ENCODE measurements around the gene LCORL.
"Not testable (repeated sequence)": the region's sequence is repeated elsewhere in the genome, so short reads cannot be mapped to it uniquely, and the experiment has no call there.

The LCORL gene

DNA sequence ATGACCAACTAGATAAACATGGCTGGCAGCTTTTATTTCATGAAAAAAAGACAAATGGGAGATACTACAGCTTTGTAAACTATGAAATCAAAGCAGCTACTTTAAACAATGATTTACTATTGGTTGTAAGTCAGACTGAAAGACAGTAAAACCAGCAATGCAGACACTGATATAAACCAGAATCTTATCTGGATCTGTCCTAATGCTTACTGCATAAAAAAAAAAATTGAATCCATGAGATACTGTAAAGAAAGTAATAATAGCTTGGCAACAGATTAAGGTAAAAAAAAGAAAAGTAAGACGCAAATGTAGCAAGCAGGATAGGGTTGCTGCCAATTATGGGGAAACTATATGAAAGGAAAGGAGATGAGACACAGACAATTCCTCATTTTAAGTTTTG, 7.3 kb downstream of the LCORL start:
- DNase-seq: no peak

DNA sequence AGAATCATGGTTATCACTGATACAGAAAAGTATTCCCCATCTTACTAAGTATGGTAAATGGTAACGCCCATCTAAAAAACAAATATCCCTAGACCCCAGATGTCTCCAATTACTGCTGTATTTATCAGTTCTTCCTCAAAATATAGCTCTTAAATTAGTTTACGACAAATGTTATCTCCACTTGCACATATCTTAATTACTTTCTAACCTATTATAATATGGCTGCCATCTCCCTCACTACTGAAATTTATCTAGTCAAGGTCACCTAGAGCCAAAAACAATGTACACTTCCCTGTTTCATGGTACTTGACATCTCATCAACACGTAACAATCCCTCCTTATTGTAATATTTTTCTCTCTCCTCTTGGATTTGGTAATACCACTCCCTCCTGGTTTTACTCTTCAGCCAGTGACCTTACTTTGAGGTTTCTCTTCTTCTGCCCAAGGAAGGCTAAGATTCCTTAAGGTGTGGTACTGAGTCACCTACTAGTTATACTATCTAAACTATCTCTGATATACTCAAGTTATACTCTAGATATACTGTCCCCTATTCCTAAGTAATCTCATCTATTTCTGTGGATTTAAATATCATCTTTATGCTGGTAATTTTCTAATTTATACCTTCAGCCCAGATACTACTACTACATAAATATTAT, 8.6 kb downstream of the LCORL start:
- no peak for DNase-seq

DNA sequence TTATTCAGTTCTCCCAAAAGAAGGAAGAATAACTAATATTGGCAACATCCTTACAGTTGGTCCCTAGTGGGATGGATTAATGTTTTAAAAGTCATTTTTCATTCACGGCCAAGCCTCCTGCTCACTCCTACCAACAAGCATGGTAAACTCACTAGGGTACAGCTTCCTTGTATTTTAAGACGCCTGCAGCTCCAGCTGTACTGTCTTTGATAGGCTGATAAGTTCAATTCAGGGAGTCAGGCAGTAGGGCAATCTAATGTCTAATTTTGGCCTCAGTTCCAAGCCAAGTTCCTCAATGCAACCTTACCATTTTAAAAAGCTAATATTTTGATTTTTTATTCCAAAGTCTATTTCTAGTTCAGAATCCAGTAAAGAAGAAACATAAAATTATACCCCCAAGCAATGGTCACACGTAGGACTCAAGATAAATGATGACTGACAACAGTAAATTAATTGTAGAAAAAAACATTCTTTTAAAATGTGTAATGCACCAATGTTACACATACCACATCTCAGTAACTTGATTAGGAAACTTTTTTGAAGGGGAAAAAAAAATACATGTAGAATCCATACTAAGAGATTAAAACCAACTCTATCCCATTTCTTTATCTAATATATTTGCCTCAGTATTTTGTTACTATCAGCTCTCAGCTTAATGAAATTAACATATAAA, 9.3 kb downstream of the LCORL start:
- no peak for DNase-seq

DNA sequence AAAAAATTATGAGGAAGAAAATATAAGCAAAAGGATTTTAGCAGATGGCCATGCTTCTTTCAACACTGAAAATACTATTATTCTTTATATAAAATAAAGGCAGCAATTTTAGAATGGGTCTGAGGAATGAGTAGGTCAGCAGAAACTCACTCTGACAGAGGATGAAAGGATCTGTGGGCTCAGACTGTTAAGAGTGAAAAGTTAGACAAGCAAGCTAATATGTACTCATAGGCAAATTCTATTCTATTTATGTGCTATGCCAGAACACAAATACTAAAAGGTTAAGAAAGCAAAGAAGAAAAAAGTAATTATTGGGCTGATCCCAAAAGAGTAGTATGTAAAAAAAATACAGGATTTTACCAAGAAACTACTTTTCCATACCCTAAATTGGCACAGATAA, 13.9 kb downstream of the LCORL start:
- DNase-seq: no peak

DNA sequence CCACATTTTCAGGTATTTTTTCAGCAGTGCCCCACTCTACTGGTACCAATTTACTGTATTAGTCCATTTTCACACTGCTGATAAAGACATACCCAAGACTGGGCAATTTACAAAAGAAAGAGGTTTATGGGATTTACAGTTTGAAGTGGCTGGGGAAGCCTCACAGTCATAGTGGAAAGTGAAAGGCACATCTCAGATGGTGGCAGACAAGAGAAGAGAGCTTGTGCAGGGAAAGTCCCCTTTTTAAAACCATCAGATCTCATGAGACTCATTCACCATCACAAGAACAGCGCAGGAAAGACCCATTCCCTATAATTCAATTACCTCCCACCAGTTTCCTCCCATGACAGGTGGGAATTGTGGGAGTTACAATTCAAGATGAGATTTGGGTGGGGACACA, 15.1 kb downstream of the LCORL start:
- not testable (repeated sequence) for DNase-seq

DNA sequence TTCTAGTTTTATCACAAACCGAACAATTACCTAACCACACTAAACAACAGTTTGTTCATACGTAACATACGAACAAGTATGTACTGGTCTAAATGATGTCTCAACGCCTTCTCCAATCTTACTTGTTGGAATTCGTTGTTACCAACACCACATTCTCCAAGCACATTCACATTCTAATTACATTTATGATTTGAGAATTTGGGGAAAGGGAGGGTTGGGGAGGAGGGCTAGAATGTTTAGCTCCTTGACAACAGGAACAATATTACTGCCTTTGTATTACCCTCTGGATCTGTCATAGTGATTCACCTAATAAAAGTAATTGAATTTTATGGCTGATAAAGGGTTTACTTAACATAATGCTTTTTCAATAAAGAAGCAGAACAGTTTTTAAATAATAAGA, 24.4 kb downstream of the LCORL start:
- no peak for DNase-seq

DNA sequence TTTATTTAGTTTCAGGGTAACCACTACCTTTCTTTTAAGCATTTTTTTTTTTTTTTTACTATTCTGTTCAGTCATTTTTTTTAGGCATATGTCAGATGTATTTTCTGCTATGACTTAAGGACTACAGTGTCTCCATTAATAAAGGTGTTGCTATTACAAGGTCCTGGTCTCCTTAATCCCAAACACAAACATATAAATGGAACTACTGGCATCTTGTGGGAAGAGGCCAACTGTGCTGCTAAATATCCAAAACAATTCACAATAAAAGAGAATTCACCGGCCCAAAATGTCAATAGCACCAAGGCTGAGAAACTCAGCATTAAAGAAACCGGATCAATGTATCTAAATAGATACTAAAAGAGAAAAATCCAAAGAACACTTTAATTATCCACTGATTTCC, 26.4 kb downstream of the LCORL start:
- DNase-seq: no peak

DNA sequence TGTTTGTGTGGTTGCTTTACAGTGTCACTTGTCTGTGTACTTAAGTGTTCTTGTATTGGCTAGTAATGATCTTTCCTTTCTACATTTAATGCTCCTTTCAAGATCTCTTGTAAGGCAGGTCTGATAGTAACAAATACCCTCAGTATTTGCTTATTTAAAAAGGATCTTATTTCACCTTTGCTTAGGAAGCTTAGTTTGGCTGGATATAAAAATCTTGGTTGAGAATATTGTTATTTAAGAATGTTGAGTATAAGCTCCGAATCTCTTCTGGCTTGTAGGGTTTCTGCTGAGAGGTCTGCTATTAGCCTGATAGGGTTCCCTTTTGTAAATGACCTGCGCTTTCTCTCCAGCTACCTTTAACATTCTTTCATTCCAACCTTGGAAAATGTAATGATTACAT, 35.7 kb downstream of the LCORL start:
- DNase-seq: no peak

DNA sequence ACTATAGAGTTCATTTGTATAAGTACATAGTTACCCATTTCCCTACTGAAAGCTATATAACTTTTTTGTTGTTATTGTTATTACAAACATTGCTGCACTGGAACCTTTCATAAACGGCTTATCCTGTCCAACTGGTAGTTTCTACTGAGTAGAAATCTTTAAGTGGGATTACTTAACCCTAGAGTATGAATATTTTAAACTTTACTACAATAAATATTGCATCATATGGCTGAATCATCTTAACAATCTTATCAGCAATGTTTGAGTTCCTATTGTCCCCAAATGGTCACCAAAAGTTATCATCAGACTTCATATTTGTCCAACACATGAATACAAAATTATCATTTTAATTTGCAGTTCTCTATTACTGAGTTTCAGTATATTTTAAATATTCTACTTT, 40.5 kb downstream of the LCORL start:
- no peak for DNase-seq

DNA sequence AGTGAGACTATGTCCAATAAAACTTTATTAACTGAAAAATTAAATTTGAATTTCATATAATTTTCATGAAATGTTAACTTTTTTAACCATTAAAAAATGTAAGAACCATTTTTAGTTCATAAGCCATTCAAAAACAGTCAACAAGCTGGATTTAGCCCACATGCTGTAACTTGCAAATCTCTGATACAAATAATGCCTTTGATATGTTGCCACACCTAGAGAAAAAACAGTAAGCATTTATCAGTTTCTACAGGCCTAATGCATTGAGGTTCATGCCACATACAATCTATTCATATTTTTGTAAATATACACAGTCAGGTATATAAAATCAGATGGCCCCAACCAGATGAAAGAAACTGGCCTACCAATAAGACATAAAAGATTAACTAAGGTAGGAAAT, 52.8 kb downstream of the LCORL start:
- DNase-seq: no peak

DNA sequence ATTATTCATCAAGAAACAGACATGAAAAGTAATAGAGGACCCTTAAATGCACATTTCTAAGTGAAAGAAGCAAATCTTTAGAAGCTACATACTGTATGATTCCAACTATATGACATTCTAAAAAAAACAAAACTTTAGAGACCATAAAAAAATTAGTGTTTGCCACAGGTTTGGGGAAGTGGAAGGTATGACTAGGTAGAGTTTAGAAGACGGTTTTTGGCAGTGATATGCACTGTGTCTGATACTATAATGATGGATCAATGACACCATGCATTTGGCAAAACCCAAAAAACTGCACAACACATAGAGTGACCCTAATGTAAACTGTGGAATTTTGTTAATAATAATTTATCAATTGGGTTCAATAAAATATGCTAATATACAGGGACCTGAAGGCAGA, 54.5 kb downstream of the LCORL start:
- no peak for DNase-seq

DNA sequence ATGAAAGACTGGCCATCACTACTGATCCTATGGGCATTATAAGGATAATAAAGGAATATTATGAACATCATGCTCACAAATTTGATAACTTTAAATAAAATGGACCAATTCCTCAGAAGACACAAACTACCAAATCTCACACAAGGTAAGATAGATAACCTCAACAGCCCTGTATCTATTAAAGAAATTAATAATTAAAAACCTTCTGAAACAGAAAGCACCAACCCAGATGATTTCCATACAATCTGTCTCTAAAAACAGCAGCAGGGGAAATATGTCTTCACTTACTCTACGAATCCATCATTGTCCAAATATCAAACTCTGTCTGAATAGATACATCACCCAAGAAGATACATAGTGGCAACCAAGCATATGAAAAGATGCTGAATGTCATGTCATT, 55.2 kb downstream of the LCORL start:
- no peak for DNase-seq

DNA sequence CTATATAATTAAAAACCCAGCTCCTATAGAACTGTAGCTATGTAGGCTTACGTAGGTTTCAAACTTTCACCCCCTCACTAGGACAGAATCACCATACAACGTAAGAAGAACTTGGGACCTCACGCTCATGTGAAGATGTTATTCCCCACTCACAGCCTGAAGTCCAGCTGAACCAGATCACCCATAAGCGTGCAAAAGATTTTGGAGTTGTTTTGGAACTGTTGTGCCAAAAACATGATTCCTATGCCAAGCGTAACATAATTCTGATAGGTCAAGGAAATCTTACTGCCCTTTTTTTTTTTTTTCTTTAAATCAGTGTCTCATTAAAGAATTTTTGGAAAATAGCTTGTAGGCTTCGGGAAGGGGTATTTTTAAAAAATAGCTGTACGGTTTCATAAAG, 57.0 kb downstream of the LCORL start:
- no peak for DNase-seq

DNA sequence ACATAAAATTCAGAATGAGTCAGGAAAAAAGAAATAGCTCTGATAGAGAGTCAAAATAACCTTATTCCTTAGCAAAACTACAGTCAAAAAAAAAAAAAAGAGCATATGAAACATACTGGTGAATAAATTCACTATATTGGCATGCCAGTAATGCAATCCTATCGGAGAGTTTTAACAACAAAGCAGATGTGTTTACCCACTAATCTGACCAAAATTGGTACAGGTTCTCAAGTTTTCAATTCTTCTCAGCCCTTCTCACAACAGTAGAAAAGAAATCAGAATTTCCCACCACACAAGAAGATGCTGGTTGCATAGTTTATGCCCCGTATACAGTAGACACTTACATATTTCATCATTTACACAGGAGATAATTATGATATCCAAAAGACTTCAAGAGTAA, 59.4 kb downstream of the LCORL start:
- no peak for DNase-seq

DNA sequence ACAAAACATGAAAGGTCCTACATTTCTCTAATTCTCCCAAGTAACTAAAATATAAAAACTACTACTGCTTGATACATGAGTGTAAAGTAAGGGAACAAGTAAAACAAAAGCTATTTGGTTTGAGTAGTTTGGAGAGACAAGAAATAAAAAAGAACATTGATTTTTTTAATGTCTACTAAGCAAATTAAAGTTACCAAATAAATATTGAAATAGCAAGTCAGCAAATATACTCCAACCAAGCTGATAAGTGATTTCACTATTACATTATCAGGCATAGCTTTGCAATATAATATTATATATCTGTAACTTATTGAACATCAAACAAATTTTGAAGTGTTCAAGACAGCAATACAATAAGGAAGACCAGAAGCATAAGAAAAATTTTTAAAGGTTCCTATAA, 60.3 kb downstream of the LCORL start:
- no peak for DNase-seq

DNA sequence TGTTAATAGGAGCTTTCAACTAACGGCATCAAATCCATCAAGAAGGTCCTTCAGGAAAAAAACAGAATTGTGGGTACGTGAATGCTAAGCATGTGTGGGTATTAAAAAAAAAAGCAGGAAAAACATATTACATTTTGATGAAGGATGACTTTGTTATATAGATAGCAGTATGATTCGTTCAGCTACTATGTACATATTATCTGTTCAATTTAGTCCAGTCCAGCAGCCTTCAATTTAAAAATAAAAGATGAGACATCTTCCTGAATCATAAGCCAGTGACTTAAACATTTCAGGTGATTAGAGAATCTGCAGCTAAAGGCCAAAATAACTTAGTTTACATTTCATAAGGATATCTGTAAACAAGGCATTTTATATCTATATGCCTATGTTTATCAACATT, 63.4 kb downstream of the LCORL start:
- no peak for DNase-seq

DNA sequence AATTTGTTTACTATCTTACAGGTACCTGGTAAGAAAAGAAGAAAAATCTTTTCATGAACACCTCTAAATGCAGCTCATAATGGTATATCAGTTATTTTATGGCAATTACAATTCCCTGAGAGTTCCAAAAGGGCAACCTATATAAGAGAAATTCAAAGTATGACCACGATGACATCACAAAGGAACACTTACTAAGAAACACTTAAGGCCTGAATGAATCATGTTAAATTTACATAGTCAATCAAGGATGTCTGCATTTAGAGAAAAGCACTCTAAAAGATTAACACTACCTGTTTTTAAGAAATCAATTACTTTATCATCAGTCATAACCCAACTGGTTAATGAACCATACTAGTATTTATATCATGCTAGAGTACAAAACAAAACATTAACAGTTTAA, 63.9 kb downstream of the LCORL start:
- no peak for DNase-seq

DNA sequence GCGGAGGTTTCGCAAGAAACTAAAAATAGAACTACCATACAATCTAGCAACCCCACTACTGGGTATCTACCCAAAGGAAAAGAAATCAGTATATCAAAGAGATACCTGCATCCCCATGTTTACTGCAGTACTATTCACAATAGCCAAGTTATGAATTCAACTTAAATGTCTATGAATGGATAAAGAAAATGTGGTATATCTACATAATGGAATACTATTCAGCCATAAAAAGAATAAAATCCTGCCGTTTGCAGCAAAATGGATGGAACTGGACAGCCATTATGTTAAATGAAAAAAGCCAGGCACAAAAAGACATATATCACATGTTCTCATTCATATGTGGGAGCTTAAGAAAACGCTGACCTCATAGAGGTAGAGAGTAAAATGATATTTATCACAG, 65.3 kb downstream of the LCORL start:
- no peak for DNase-seq

DNA sequence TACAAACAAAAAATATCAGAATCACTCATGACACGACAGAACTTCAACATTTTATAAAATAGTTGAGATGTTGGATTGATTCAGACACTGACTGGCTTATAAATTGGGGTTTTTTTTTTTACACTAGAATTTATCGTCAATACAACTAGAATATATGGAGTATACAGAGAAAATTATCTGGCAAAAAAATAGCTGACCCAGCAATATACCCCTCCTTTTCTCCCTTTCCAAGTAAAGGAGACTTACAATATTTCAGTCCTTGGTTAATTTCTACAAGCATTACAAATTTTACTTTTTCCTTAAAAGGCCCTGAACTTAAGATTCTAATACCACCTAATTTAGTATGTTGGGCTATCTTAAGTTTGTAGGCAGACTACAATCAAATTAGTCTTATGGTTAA, 76.3 kb downstream of the LCORL start:
- DNase-seq: no peak

DNA sequence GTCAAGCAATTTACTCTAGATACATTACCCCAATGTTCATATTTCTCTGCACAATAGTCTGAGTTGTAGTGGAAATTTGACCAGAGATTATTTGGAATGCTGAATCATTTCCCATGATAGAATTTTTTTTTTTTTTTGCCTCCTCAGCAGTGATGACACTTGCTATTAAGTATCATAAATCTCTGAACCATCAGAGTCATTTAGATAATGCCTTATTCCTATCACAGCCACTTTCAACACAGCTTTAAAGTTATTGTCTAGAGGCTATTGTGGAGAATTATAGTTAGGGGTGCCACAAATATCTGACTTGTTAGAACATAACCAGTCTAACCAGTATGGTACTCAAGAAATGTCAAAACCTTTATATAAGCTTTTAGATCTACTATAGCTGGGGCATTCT, 79.8 kb downstream of the LCORL start:
- DNase-seq: no peak

DNA sequence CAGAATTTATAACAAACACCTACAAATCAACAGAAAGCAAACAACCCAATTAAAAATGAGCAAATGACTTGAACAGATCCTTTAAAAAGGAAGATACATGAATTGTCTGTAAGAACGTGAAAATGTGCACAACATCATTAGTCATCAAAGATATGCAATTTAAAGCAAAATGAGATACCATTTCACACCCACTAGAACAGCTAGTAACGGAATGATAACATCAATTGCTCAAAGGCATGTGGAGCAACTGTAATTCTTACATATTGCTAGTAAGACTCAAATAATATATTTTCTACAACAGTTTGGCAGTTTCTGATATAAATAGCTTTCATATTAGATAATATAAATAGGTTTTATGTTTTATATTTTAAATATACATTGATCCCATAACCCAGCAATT, 82.5 kb downstream of the LCORL start:
- no peak for DNase-seq

DNA sequence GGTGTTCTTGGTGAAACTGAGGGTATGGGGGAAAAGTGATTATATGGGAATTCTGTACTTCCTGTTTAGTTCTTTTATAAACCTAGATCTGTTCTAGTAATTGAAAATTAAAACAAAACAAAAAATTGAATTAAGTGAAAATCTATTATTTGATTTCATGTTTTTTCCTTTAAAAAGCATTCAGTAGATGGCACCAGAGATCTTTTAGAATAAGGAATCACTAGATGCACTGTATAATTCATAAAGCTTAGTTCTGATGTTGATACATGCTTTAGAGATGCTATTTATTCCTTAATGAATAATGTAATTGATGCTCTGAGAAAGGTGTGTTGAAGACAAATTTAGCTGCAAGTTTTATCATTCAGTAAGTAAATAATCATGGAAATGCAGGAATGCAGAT, 87.3 kb downstream of the LCORL start:
- DNase-seq: no peak

DNA sequence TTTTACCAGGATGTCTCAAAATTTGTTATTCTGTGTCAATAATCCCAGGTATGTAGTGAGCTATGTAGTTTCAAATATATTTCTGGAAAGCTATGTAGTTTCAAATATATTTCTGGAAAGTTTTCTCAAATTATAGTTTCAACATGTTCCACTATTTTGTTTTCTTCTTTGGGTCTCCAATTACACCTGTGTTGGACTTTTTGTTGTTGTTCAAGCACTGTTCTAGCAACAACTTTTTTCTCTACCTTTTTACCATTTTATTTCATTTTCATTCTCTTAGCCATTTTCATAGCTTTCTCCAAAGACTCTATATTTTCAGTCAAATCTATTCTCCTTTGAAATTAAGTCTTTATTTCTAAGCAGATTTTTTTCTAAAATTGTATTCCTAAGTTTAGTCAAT, 88.4 kb downstream of the LCORL start:
- no peak for DNase-seq

DNA sequence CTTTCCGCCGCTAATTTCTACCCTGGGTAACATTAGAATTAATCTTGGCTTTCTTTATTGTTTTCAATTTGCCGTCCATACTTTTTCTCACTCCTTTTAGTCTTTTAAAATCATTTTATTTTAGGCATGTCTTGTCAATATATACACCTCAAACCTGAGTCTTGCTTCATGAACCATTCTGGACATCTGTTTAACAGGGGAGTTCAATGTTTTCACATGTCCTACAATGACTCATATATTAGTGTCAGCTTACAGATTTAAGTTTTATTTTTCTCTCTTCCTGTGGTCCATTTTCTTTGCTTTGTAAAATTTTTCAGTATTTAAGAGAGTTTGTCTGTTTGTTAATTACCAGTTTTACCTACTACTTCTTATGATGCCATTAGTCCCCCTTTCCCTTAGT, 89.5 kb downstream of the LCORL start:
- DNase-seq: no peak

DNA sequence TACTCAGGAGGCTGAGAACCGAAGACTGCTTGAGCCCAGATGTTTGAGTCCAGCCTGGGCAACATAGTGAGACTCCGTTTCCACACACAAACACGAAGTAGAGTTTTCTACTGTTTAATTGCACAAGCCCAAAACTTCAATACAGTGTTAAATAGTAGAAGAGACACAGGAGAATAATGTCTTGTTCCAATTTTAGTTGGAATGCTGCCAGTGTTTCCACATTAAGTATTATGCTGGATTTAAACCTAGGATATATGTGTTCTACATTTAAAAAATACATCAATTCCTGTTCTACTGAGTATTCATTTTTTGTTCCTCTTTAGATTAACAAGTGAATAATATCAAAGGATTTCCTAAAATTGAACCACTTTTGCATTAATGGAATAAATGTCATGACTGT, 91.3 kb downstream of the LCORL start:
- no peak for DNase-seq
